Right lobe of liver (tissue), 6 donors: Measurements from ENCODE around the gene GJA4. TPM values are rescaled to one million over a fixed set of nuclear protein-coding genes. Genes with fewer than 3 reads are reported as not detected.

Experiments used
- ATAC-seq, 4 donors: fragments of 200-7000 bp; cut with Tn5 transposase; one replicate each; pipeline ENCODE4 v1.9.1; 2020; ENCODE audit warnings: mild to moderate bottlenecking in 4 of 4, moderate library complexity in 4 of 4
- DNase-seq, 3 donors: peaks; one replicate each; pipeline ENCODE4 v3.0.0-alpha.2; 2020
- H3K27ac ChIP-seq, 3 donors: fragments of 200-600 bp; one replicate each; pipeline ENCODE4 v1.8.0; 2022
- H3K27me3 ChIP-seq, 2 donors: fragments of 200-600 bp; one replicate each; pipeline ENCODE4 v1.8.0; 2022
- H3K36me3 ChIP-seq, 4 donors: fragments of 200-600 bp; sonication (generic) in 1 of 4; one replicate each; pipeline versions ENCODE4 v1.5.1 to v1.8.0; 2017 to 2022; ENCODE audit warnings: control low read depth in 1 of 4
- H3K4me1 ChIP-seq, 4 donors: fragments of 200-600 bp; sonication (generic) in 1 of 4; one replicate each; pipeline versions ENCODE4 v1.5.1 to v1.8.0; 2017 to 2022; ENCODE audit warnings: control low read depth in 1 of 4
- H3K4me3 ChIP-seq, 3 donors: fragments of 200-600 bp; one replicate each; pipeline ENCODE4 v1.8.0; 2022
- H3K9me3 ChIP-seq, 4 donors: fragments of 200-600 bp; sonication (generic) in 1 of 4; one replicate each; pipeline versions ENCODE4 v1.5.1 to v1.8.0; 2017 to 2022; ENCODE audit warnings: control low read depth in 1 of 4
- CTCF ChIP-seq, 4 donors: fragments of 200-600 bp in 3 of 4; fragments of 450-650 bp in 1 of 4; IDR thresholded peaks; one replicate each; pipeline versions ENCODE4 v1.5.1 to v1.8.0; 2016 to 2022; ENCODE audit warnings: antibody characterized with exemption in 4 of 4, mild to moderate bottlenecking in 2 of 4
- POLR2A ChIP-seq: fragments of 450-650 bp; IDR thresholded peaks from one replicate; pipeline ENCODE4 v1.6.1; 2017; ENCODE audit warnings: antibody characterized with exemption, mild to moderate bottlenecking
- WGBS: methylation state at CpG from one replicate; pipeline ENCODE4 v1.1.6; 2018; ENCODE audit warnings: low coverage, low lambda C conversion rate; ENCODE audit not compliant: insufficient coverage; ENCODE audit errors: missing lambda C conversion rate; 5-methylcytosine and 5-hydroxymethylcytosine counted together
- intact Hi-C, 2 donors: fragments of 100-400 bp; cut with DNase I; formaldehyde crosslinking; loops; one replicate each; pipeline versions ENCODE4 v1.11.2 to v1.14.1; 2022
- total RNA-seq, 6 experiments: library from RNA; depleted of rRNA in 2 of 6; stranded (reverse); fragments of >200 nt in 2 of 6; fragmentation: NEBNext Ultra II Directional in 3 of 6; extraction: Animal tissue kit (Norgen Biotek cat#: 25700) in 3 of 6; gene quantifications; one replicate each; pipeline versions ENCODE4 v1.1.0 to v1.2.4, GENCODE V29; 2016 to 2023
- donor health status: DM: no; HTN: yes; CAD: no.
- donor health status: DM: no; HTN: no; CAD: no.
- donor health status: DM: no; HTN: no; CAD: no.
- donor health status: DM: no; HTN: yes; CAD: no.
- donor health status: DM: no; HTN: yes; CAD: no.

GJA4 gene
- total RNA-seq, 6 experiments from 2014 or later: 4.3 to 21.8 (median 7.6) TPM

- H3K4me3 ChIP-seq: no peak overlapping the region
- no peaks in the 10 kb centered on the region for H3K4me1 ChIP-seq
- intact Hi-C loops: no loop called here
- no peak overlapping the region for H3K27ac ChIP-seq
- no CpG with 5 or more reads among the region's 4 CpGs for WGBS
- no peaks in the 10 kb centered on the region for H3K9me3 ChIP-seq
- no peaks in the 10 kb centered on the region for H3K27me3 ChIP-seq
- ATAC-seq: no peak
- TF ChIP-seq POLR2A (no peak), CTCF (IDR thresholded peaks at IDR 0.05) (no peak)
- no peak for DNase-seq
- no peaks in the 10 kb centered on the region for H3K36me3 ChIP-seq
These were observed 46.7 kb upstream of the GJA4 start for GRCh38 chr1:34746101-34746500.

GRCh38 chr1:34746785-34747637 is 45.8 kb upstream of the GJA4 start:
- intact Hi-C loops: no loop called here
- Histone ChIP-seq H3K4me3 (no peak overlapping the region), H3K27me3 (no peaks in the 10 kb centered on the region), H3K27ac (no peak overlapping the region), H3K9me3 (no peaks in the 10 kb centered on the region), H3K4me1 (no peaks in the 10 kb centered on the region), H3K36me3 (no peaks in the 10 kb centered on the region)
- TF ChIP-seq CTCF (IDR thresholded peaks at IDR 0.05) (no peak), POLR2A (no peak)
- WGBS: 56% methylated on average over 12 of the region's 18 CpGs
- DNase-seq (no peak), ATAC-seq (no peak)

- ATAC-seq (no peak), DNase-seq (no peak)
- H3K9me3 ChIP-seq: no peaks in the 10 kb centered on the region
- no peak overlapping the region for H3K27ac ChIP-seq
- intact Hi-C loops: no loop called here
- no peaks in the 10 kb centered on the region for H3K4me1 ChIP-seq
- no peak overlapping the region for H3K4me3 ChIP-seq
- no peak for TF ChIP-seq POLR2A
- WGBS: 63% methylated on average over 3 of the region's 6 CpGs
- H3K27me3 ChIP-seq: no peaks in the 10 kb centered on the region
- no peaks in the 10 kb centered on the region for H3K36me3 ChIP-seq
These were observed 45.2 kb upstream of the GJA4 start for GRCh38 chr1:34747638-34747941.

- no peaks in the 10 kb centered on the region for H3K27me3 ChIP-seq
- DNase-seq: no peak
- H3K4me1 ChIP-seq: no peaks in the 10 kb centered on the region
- H3K36me3 ChIP-seq: no peaks in the 10 kb centered on the region
- no peak overlapping the region for H3K27ac ChIP-seq
- TF ChIP-seq CTCF (IDR thresholded peaks at IDR 0.05) (no peak), POLR2A (no peak)
- no peak overlapping the region for H3K4me3 ChIP-seq
- H3K9me3 ChIP-seq: no peaks in the 10 kb centered on the region
- no peak for ATAC-seq
- intact Hi-C loops: no loop called here
- WGBS: 31% methylated on average over 5 of the region's 8 CpGs
These were observed 42.8 kb upstream of the GJA4 start for GRCh38 chr1:34749992-34750391.

GRCh38 chr1:34750610-34751009 is 42.2 kb upstream of the GJA4 start:
- WGBS: 90% methylated on average over 3 of the region's 5 CpGs
- H3K27me3 ChIP-seq: no peaks in the 10 kb centered on the region
- DNase-seq: no peak
- intact Hi-C loops: no loop called here
- no peak overlapping the region for H3K4me3 ChIP-seq
- H3K4me1 ChIP-seq: no peaks in the 10 kb centered on the region
- H3K36me3 ChIP-seq: no peaks in the 10 kb centered on the region
- TF ChIP-seq POLR2A (no peak), CTCF (IDR thresholded peaks at IDR 0.05) (no peak)
- peak in 1 of 4 donors; percentile 50 for ATAC-seq
- H3K9me3 ChIP-seq: no peaks in the 10 kb centered on the region
- no peak overlapping the region for H3K27ac ChIP-seq
